GM19455 (cell line): ENCODE measurements around the gene EIF4E3.

Experiments
- ATAC-seq: cut with Tn5 transposase; IDR thresholded peaks from one replicate; pipeline ENCODE4 v1.9.1; 2021; ENCODE audit not compliant: unreplicated experiment

The EIF4E3 gene

GRCh38 chr3:71725271-71725991 is at the start of gene EIF4E3:
EIF4E3 (minus strand) TSS chr3:71725402; CDS start chr3:71725367, 35 bp downstream.
- ATAC-seq, result peak; percentile 53

GRCh38 chr3:71771884-71772283 is 46.7 kb upstream of the EIF4E3 start:
- no peak for ATAC-seq

GRCh38 chr3:71771126-71771525 is 45.9 kb upstream of the EIF4E3 start:
- no peak for ATAC-seq

GRCh38 chr3:71763426-71763825 is 38.2 kb upstream of the EIF4E3 start:
- ATAC-seq, result no peak

GRCh38 chr3:71760140-71760539 is 34.9 kb upstream of the EIF4E3 start:
- no peak for ATAC-seq

- no peak for ATAC-seq
Observed at GRCh38 chr3:71759401-71759800, 34.2 kb upstream of the EIF4E3 start.

GRCh38 chr3:71758091-71758490 is 32.9 kb upstream of the EIF4E3 start:
- no peak for ATAC-seq

GRCh38 chr3:71754610-71755253 is 29.5 kb upstream of the EIF4E3 start:
- no peak for ATAC-seq

GRCh38 chr3:71753701-71754609 is 28.8 kb upstream of the EIF4E3 start, which contains the start of gene GPR27:
GPR27 (plus strand) TSS chr3:71753855; CDS start chr3:71754050, 195 bp downstream.
- ATAC-seq, result no peak

GRCh38 chr3:71752831-71753700 is 27.9 kb upstream of the EIF4E3 start:
- no peak for ATAC-seq

GRCh38 chr3:71751602-71752001 is 26.4 kb upstream of the EIF4E3 start:
- no peak for ATAC-seq

GRCh38 chr3:71744738-71745137 is 19.5 kb upstream of the EIF4E3 start:
- ATAC-seq, result no peak

GRCh38 chr3:71742621-71743020 is 17.4 kb upstream of the EIF4E3 start:
- no peak for ATAC-seq

GRCh38 chr3:71734881-71735280 is 9.7 kb upstream of the EIF4E3 start:
- no peak for ATAC-seq

- no peak for ATAC-seq
Observed at GRCh38 chr3:71733319-71733718, 8.1 kb upstream of the EIF4E3 start.

GRCh38 chr3:71732637-71733036 is 7.4 kb upstream of the EIF4E3 start:
- no peak for ATAC-seq

GRCh38 chr3:71728632-71729342 is 3.6 kb upstream of the EIF4E3 start:
- ATAC-seq, result no peak

- ATAC-seq, result no peak
Observed at GRCh38 chr3:71726146-71726545, 944 bp upstream of the EIF4E3 start.

- ATAC-seq, result peak; percentile 49
Observed at GRCh38 chr3:71724584-71725270, 475 bp downstream of the EIF4E3 start.

GRCh38 chr3:71724171-71724453 is 1.1 kb downstream of the EIF4E3 start:
- no peak for ATAC-seq
